Liver (tissue), 9 donors: Measurements from ENCODE around the gene PLA2G15. TPM values are rescaled to one million over a fixed set of nuclear protein-coding genes. Genes with fewer than 3 reads are reported as not detected.

ENCODE experiments used
- DNase-seq: peaks from one replicate; pipeline ENCODE4 v3.0.0-alpha.2; 2017; ENCODE audit warnings: low spot score
- H3K27ac ChIP-seq, 2 donors: one replicate each; pipeline ENCODE4 v1.7.0; 2013; ENCODE audit warnings: inconsistent platforms in 2 of 2, low read length in 2 of 2, control low read depth in 1 of 2, low read depth in 1 of 2, mild to moderate bottlenecking in 1 of 2
- H3K27me3 ChIP-seq, 4 donors: one replicate each; pipeline versions ENCODE4 v1.6.1 to v1.7.0; 2013; ENCODE audit warnings: low read length in 3 of 4, inconsistent platforms in 1 of 4, mild to moderate bottlenecking in 1 of 4, moderate library complexity in 1 of 4; ENCODE audit not compliant: control insufficient read depth in 4 of 4, insufficient read depth in 4 of 4
- H3K36me3 ChIP-seq, 4 donors: one replicate each; pipeline versions ENCODE4 v1.6.1 to v1.7.0; 2013; ENCODE audit warnings: low read length in 3 of 4, mild to moderate bottlenecking in 3 of 4, low read depth in 1 of 4, moderate library complexity in 1 of 4; ENCODE audit not compliant: control insufficient read depth in 4 of 4, insufficient read depth in 3 of 4
- H3K4me1 ChIP-seq, 4 donors: one replicate each; pipeline versions ENCODE4 v1.6.1 to v1.7.0; 2013; ENCODE audit warnings: low read length in 3 of 4, mild to moderate bottlenecking in 3 of 4, moderate library complexity in 1 of 4; ENCODE audit not compliant: control insufficient read depth in 4 of 4, insufficient read depth in 4 of 4
- H3K4me3 ChIP-seq, 3 donors: one replicate each; pipeline versions ENCODE4 v1.6.1 to v1.7.0; 2013; ENCODE audit warnings: low read length in 3 of 3, control low read depth in 1 of 3, low read depth in 1 of 3, mild to moderate bottlenecking in 1 of 3
- H3K9ac ChIP-seq, 2 donors: one replicate each; pipeline ENCODE4 v1.7.0; 2013; ENCODE audit warnings: low read length in 2 of 2, mild to moderate bottlenecking in 2 of 2, moderate library complexity in 2 of 2, control low read depth in 1 of 2, low read depth in 1 of 2
- H3K9me3 ChIP-seq, 4 donors: one replicate each; pipeline versions ENCODE4 v1.6.1 to v1.7.0; 2013; ENCODE audit warnings: low read length in 3 of 4; ENCODE audit not compliant: control insufficient read depth in 4 of 4
- ATF3 ChIP-seq: IDR thresholded peaks from 2 replicates; pipeline ENCODE4 v1.6.1; 2016; ENCODE audit warnings: antibody characterized with exemption
- EGR1 ChIP-seq, 2 donors: IDR thresholded peaks; 2 replicates each; pipeline ENCODE4 v1.6.1; 2016 to 2018; ENCODE audit warnings: antibody characterized with exemption in 2 of 2, low read depth in 2 of 2
- FOXA1 ChIP-seq: IDR thresholded peaks from 2 replicates; pipeline ENCODE4 v1.6.1; 2016; ENCODE audit warnings: antibody characterized with exemption
- GABPA ChIP-seq, 2 donors: IDR thresholded peaks in 1 of 2; conservative IDR thresholded peaks in 1 of 2; 2 replicates each; pipeline ENCODE4 v1.6.1; 2016; ENCODE audit warnings: antibody characterized with exemption in 2 of 2, mild to moderate bottlenecking in 1 of 2, moderate library complexity in 1 of 2
- HNF4A ChIP-seq, 2 donors: conservative IDR thresholded peaks; 2 replicates each; pipeline ENCODE4 v1.6.1; 2016; ENCODE audit warnings: antibody characterized with exemption in 2 of 2, mild to moderate bottlenecking in 2 of 2
- HNF4G ChIP-seq: IDR thresholded peaks from 2 replicates; pipeline ENCODE4 v1.6.1; 2016; ENCODE audit warnings: antibody characterized with exemption
- JUND ChIP-seq, 2 donors: IDR thresholded peaks; 2 replicates each; pipeline ENCODE4 v1.6.1; 2016; ENCODE audit warnings: antibody characterized with exemption in 2 of 2
- NR2F2 ChIP-seq: IDR thresholded peaks from 2 replicates; pipeline ENCODE4 v1.6.1; 2016; ENCODE audit warnings: antibody characterized with exemption
- RAD21 ChIP-seq, 2 donors: IDR thresholded peaks; 2 replicates each; pipeline ENCODE4 v1.6.1; 2016; ENCODE audit warnings: antibody characterized with exemption in 2 of 2, mild to moderate bottlenecking in 2 of 2
- RXRA ChIP-seq, 2 donors: IDR thresholded peaks; 2 replicates each; pipeline ENCODE4 v1.6.1; 2017 to 2018; ENCODE audit warnings: antibody characterized with exemption in 2 of 2, mild to moderate bottlenecking in 1 of 2
- SP1 ChIP-seq: IDR thresholded peaks from 2 replicates; pipeline ENCODE4 v1.6.1; 2018; ENCODE audit warnings: antibody characterized with exemption, mild to moderate bottlenecking
- TAF1 ChIP-seq: conservative IDR thresholded peaks from 2 replicates; pipeline ENCODE4 v1.6.1; 2016; ENCODE audit warnings: antibody characterized with exemption, mild to moderate bottlenecking
- YY1 ChIP-seq: IDR thresholded peaks from 2 replicates; pipeline ENCODE4 v1.6.1; 2016; ENCODE audit warnings: antibody characterized with exemption, mild to moderate bottlenecking
- WGBS: extraction: QIAGEN DNeasy Blood & Tissue Kit; methylation state at CpG from one replicate; pipeline ENCODE4 v1.1.7; 2013; 5-methylcytosine and 5-hydroxymethylcytosine counted together
- polyA plus RNA-seq, 2 donors: library from polyadenylated mRNA; stranded (reverse) in 1 of 2; unstranded in 1 of 2; fragments of 200-250 nt in 1 of 2; fragments of >200 nt in 1 of 2; fragmentation: Nextera tagmentation in 1 of 2; extraction: Ambion mirVana in 1 of 2; gene quantifications; one replicate each; pipeline versions ENCODE4 v1.2.1 to v1.2.3, GENCODE V29; 2013 to 2015
- total RNA-seq, 2 donors: library from RNA; depleted of rRNA; stranded (reverse); fragments of >200 nt; gene quantifications; one replicate each; pipeline ENCODE4 v1.2.3, GENCODE V29; 2014
- TF ChIP-seq, protein P1 (sequence below): fragments of 150-350 bp; IDR thresholded peaks from 2 replicates; pipeline ENCODE4 v1.5.1; 2017; ENCODE audit warnings: improper control_type of control experiment, low read depth, low read length; ENCODE audit not compliant: missing input control
- TF ChIP-seq, protein P2 (sequence below): IDR thresholded peaks from 2 replicates; pipeline ENCODE4 v1.6.1; 2016; ENCODE audit warnings: antibody characterized with exemption
- TF ChIP-seq, protein P3 (sequence below): IDR thresholded peaks from 2 replicates; pipeline ENCODE4 v1.6.1; 2016; ENCODE audit warnings: antibody characterized with exemption
- TF ChIP-seq, protein P4 (sequence below): IDR thresholded peaks from 2 replicates; pipeline ENCODE4 v1.6.1; 2016; ENCODE audit warnings: antibody characterized with exemption, mild to moderate bottlenecking
- donor health status: healthy.
- donor health status: healthy.
- donor health status: healthy.
- donor health status: healthy.
- donor health status: healthy.

The PLA2G15 gene
- total and polyA plus RNA-seq, 4 donors: 4.5 to 19.8 (median 15.1) TPM

- H3K4me1 ChIP-seq: peaks cover 0 to under 1% (median 0%) of the 10 kb centered on the region in 4 donors
- no peaks in the 10 kb centered on the region for H3K9me3 ChIP-seq
- 87% methylated on average over 13 of the region's 13 CpGs for WGBS
- no peak overlapping the region for H3K27ac ChIP-seq
- DNase-seq: no peak
- no peak overlapping the region for H3K4me3 ChIP-seq
- no peaks in the 10 kb centered on the region for H3K36me3 ChIP-seq
- H3K27me3 ChIP-seq: no peaks in the 10 kb centered on the region
- TF ChIP-seq JUND (IDR thresholded peaks at IDR 0.05) (no peak), GABPA (IDR thresholded peaks at IDR 0.05 in 1 of 2, conservative IDR thresholded peaks at IDR 0.05 in 1 of 2) (no peak), FOXA1 (no peak), YY1 (no peak), RAD21 (IDR thresholded peaks at IDR 0.05) (no peak), HNF4G (no peak), ATF3 (no peak), EGR1 (IDR thresholded peaks at IDR 0.05; ENCODE audit: low read depth in 2 of 2) (no peak), NR2F2 (no peak), RXRA (IDR thresholded peaks at IDR 0.05) (no peak), TAF1 (no peak), HNF4A (conservative IDR thresholded peaks at IDR 0.05) (no peak), SP1 (no peak)
- TF ChIP-seq, protein P1, sequence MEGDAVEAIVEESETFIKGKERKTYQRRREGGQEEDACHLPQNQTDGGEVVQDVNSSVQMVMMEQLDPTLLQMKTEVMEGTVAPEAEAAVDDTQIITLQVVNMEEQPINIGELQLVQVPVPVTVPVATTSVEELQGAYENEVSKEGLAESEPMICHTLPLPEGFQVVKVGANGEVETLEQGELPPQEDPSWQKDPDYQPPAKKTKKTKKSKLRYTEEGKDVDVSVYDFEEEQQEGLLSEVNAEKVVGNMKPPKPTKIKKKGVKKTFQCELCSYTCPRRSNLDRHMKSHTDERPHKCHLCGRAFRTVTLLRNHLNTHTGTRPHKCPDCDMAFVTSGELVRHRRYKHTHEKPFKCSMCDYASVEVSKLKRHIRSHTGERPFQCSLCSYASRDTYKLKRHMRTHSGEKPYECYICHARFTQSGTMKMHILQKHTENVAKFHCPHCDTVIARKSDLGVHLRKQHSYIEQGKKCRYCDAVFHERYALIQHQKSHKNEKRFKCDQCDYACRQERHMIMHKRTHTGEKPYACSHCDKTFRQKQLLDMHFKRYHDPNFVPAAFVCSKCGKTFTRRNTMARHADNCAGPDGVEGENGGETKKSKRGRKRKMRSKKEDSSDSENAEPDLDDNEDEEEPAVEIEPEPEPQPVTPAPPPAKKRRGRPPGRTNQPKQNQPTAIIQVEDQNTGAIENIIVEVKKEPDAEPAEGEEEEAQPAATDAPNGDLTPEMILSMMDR: no peak
- TF ChIP-seq, protein P2, sequence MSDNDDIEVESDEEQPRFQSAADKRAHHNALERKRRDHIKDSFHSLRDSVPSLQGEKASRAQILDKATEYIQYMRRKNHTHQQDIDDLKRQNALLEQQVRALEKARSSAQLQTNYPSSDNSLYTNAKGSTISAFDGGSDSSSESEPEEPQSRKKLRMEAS: no peak
- TF ChIP-seq, protein P3, sequence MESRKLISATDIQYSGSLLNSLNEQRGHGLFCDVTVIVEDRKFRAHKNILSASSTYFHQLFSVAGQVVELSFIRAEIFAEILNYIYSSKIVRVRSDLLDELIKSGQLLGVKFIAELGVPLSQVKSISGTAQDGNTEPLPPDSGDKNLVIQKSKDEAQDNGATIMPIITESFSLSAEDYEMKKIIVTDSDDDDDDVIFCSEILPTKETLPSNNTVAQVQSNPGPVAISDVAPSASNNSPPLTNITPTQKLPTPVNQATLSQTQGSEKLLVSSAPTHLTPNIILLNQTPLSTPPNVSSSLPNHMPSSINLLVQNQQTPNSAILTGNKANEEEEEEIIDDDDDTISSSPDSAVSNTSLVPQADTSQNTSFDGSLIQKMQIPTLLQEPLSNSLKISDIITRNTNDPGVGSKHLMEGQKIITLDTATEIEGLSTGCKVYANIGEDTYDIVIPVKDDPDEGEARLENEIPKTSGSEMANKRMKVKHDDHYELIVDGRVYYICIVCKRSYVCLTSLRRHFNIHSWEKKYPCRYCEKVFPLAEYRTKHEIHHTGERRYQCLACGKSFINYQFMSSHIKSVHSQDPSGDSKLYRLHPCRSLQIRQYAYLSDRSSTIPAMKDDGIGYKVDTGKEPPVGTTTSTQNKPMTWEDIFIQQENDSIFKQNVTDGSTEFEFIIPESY: no peak
- TF ChIP-seq, protein P4, sequence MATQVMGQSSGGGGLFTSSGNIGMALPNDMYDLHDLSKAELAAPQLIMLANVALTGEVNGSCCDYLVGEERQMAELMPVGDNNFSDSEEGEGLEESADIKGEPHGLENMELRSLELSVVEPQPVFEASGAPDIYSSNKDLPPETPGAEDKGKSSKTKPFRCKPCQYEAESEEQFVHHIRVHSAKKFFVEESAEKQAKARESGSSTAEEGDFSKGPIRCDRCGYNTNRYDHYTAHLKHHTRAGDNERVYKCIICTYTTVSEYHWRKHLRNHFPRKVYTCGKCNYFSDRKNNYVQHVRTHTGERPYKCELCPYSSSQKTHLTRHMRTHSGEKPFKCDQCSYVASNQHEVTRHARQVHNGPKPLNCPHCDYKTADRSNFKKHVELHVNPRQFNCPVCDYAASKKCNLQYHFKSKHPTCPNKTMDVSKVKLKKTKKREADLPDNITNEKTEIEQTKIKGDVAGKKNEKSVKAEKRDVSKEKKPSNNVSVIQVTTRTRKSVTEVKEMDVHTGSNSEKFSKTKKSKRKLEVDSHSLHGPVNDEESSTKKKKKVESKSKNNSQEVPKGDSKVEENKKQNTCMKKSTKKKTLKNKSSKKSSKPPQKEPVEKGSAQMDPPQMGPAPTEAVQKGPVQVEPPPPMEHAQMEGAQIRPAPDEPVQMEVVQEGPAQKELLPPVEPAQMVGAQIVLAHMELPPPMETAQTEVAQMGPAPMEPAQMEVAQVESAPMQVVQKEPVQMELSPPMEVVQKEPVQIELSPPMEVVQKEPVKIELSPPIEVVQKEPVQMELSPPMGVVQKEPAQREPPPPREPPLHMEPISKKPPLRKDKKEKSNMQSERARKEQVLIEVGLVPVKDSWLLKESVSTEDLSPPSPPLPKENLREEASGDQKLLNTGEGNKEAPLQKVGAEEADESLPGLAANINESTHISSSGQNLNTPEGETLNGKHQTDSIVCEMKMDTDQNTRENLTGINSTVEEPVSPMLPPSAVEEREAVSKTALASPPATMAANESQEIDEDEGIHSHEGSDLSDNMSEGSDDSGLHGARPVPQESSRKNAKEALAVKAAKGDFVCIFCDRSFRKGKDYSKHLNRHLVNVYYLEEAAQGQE: no peak
- H3K9ac ChIP-seq: no peak overlapping the region
Measured at GRCh38 chr16:68279726-68280558, 34.8 kb downstream of the PLA2G15 start.
